ENCODE measurements around the gene LRP8. TPM values are rescaled to one million over a fixed set of nuclear protein-coding genes. Genes with fewer than 3 reads are reported as not detected.

The LRP8 gene
- total and polyA plus RNA-seq, 2 of the 4 experiments (the other 2 are of a cell fraction) = 12.0 to 12.1 TPM

GRCh38 chr1:53369761-53370160 lies 41.9 kb upstream of the LRP8 start:
- no peak overlapping the region for H3K27ac ChIP-seq (ENCODE audit: insufficient read depth, low read length)
- no peak overlapping the region for H2AK9ac ChIP-seq (replicated peaks; ENCODE audit: low read depth, low read length, poor library complexity)
- no TSS peak for BruUV-seq (replicated peaks)
- H3K4ac ChIP-seq (ENCODE audit: low read depth, low read length) = no peak overlapping the region
- POLR2A ChIA-PET (ENCODE audit: unreplicated experiment) = no interaction called here
- TF ChIP-seq BHLHE40 (IDR thresholded peaks at IDR 0.05; ENCODE audit: low read depth, low read length) (no peak), SMC3 (IDR thresholded peaks at IDR 0.05; ENCODE audit: low read depth, low read length) (no peak), CTCF (conservative IDR thresholded peaks at IDR 0.05; ENCODE audit: low read depth, low read length) (no peak), POLR2A (IDR thresholded peaks at IDR 0.05; ENCODE audit: low read depth, low read length) (no peak), ELK1 (IDR thresholded peaks at IDR 0.05; ENCODE audit: borderline replicate concordance, low read depth, low read length) (no peak), RCOR1 (IDR thresholded peaks at IDR 0.05; ENCODE audit: insufficient replicate concordance, low read length) (no peak), CHD1 (IDR thresholded peaks at IDR 0.05; ENCODE audit: low read depth, low read length) (no peak), CEBPB (IDR thresholded peaks at IDR 0.05; ENCODE audit: low read depth, low read length) (no peak), FOS (IDR thresholded peaks at IDR 0.05; ENCODE audit: low read depth, low read length) (no peak), RFX5 (IDR thresholded peaks at IDR 0.05; ENCODE audit: low read depth, low read length) (no peak), MAZ (IDR thresholded peaks at IDR 0.05; ENCODE audit: borderline replicate concordance, low read depth, low read length) (no peak), USF2 (IDR thresholded peaks at IDR 0.05; ENCODE audit: low read depth, low read length) (no peak), MXI1 (IDR thresholded peaks at IDR 0.05; ENCODE audit: borderline replicate concordance, low read depth, low read length) (no peak), RAD21 (IDR thresholded peaks at IDR 0.05; ENCODE audit: low read length) (no peak)
- dilution Hi-C loops (cut with HindIII; ENCODE audit: low sequenced_read_pairs, unreplicated experiment) = no loop called here
- no peaks in the 10 kb centered on the region for H3K4me1 ChIP-seq (ENCODE audit: control insufficient read depth, insufficient read depth, low read length)
- ATAC-seq (ENCODE audit: low read depth) (no peak), DNase-seq (no peak)
- H2BK5ac ChIP-seq (ENCODE audit: low read depth, low read length, poor library complexity, severe bottlenecking) = no peak overlapping the region
- no peak overlapping the region for H3K4me2 ChIP-seq (ENCODE audit: low read depth, low read length)
- H3K14ac ChIP-seq (replicated peaks; ENCODE audit: low read depth, low read length) = no peak overlapping the region
- no peak overlapping the region for H4K8ac ChIP-seq (ENCODE audit: low read depth in 2 of 2, low read length in 2 of 2)
- no peak overlapping the region for H4K5ac ChIP-seq (ENCODE audit: low read depth, low read length)
- H4K91ac ChIP-seq (ENCODE audit: insufficient read depth, low read depth, low read length) = no peak overlapping the region
- H3K9me3 ChIP-seq (ENCODE audit: control insufficient read depth, insufficient read depth, low read length) = no peaks in the 10 kb centered on the region
- no peaks in the 10 kb centered on the region for H3K36me3 ChIP-seq (ENCODE audit: control insufficient read depth, insufficient read depth, low read length)
- peaks cover 60% of the 10 kb centered on the region for H3K27me3 ChIP-seq (ENCODE audit: control insufficient read depth, insufficient read depth, low read length)
- H2BK15ac ChIP-seq (ENCODE audit: low read depth, low read length) = no peak overlapping the region
- H3K56ac ChIP-seq (ENCODE audit: extremely low read depth, insufficient read depth, low read length) = no peak overlapping the region
- no peak overlapping the region for H3K9ac ChIP-seq (ENCODE audit: low read depth, low read length)
- intact Hi-C loops (cut with micrococcal nuclease) = no loop called here
- H2AK5ac ChIP-seq (ENCODE audit: low read depth, low read length) = no peak overlapping the region
- H4K20me1 ChIP-seq (ENCODE audit: insufficient read depth, low read length) = no peaks in the 10 kb centered on the region
- CTCF ChIA-PET = no interaction called here
- H3K23ac ChIP-seq (ENCODE audit: low read depth, low read length) = no peak overlapping the region
- H2BK20ac ChIP-seq (ENCODE audit: low read depth, low read length) = no peak overlapping the region
- no peaks in the 10 kb centered on the region for H3K79me1 ChIP-seq (ENCODE audit: low read depth in 1 of 2, low read length in 2 of 2)
- no peak overlapping the region for H3K4me3 ChIP-seq (ENCODE audit: insufficient read depth, low read depth, low read length)
- H2BK120ac ChIP-seq (ENCODE audit: low read depth, low read length) = no peak overlapping the region
- WGBS, 2 experiments (ENCODE audit: extremely low coverage in 2 of 2, insufficient read length in 1 of 2) = 50% methylated on average over 1 of the region's 2 CpGs; no CpG with 5 or more reads in 1 of the 2 experiments
- no peak overlapping the region for H2AFZ ChIP-seq (replicated peaks; ENCODE audit: low read length, poor library complexity)
- in situ Hi-C loops (cut with MboI; ENCODE audit: low sequenced_read_pairs) = no loop called here
- H3K18ac ChIP-seq (ENCODE audit: low read depth, low read length) = no peak overlapping the region
- no peaks in the 10 kb centered on the region for H3K9me1 ChIP-seq (ENCODE audit: insufficient read depth, low read length)

Data from IMR-90 (cell line).